ENCODE measurements around the gene INTS4. TPM values are rescaled to one million over a fixed set of nuclear protein-coding genes. Genes with fewer than 3 reads are reported as not detected.

Gene INTS4
- total and polyA plus RNA-seq, 8 donors, result 31.1 to 63.9 (median 51.9) TPM

DNA sequence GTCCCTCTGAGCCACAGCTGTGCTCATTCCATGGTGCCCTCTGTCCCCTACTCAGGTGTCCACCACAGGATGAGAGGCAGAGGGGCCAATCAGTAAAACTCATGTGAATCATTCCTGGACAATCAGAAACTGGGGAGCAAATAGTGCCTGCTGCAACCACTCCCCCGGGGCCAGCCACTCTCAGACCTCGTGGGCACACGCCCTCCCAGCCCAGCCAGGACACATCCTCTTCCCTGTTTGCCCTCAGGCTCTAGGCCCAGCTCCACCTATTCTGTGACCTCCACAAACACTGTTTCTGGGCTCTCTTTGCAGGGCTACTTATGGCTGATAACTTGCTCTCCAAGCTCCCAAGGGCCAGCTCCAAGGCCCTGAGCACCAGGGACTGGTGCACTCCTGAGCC, 42.6 kb upstream of the INTS4 start:
- Histone ChIP-seq H3K9me3 (no peaks in the 10 kb centered on the region), H3K4me1 (peaks cover 4 to 14% of the 10 kb centered on the region in 2 donors), H3K27ac (no peak overlapping the region), H3K27me3 (no peaks in the 10 kb centered on the region), H3K36me3 (no peaks in the 10 kb centered on the region), H3K4me3 (no peak overlapping the region)
- DNase-seq (peak in 1 of 4 donors; percentile 63), ATAC-seq (peak; percentile 88)
- TF ChIP-seq, protein P1, sequence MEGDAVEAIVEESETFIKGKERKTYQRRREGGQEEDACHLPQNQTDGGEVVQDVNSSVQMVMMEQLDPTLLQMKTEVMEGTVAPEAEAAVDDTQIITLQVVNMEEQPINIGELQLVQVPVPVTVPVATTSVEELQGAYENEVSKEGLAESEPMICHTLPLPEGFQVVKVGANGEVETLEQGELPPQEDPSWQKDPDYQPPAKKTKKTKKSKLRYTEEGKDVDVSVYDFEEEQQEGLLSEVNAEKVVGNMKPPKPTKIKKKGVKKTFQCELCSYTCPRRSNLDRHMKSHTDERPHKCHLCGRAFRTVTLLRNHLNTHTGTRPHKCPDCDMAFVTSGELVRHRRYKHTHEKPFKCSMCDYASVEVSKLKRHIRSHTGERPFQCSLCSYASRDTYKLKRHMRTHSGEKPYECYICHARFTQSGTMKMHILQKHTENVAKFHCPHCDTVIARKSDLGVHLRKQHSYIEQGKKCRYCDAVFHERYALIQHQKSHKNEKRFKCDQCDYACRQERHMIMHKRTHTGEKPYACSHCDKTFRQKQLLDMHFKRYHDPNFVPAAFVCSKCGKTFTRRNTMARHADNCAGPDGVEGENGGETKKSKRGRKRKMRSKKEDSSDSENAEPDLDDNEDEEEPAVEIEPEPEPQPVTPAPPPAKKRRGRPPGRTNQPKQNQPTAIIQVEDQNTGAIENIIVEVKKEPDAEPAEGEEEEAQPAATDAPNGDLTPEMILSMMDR (IDR thresholded peaks at IDR 0.05), result no peak
- intact Hi-C loops (cut with DNase I), result no loop called here

DNA sequence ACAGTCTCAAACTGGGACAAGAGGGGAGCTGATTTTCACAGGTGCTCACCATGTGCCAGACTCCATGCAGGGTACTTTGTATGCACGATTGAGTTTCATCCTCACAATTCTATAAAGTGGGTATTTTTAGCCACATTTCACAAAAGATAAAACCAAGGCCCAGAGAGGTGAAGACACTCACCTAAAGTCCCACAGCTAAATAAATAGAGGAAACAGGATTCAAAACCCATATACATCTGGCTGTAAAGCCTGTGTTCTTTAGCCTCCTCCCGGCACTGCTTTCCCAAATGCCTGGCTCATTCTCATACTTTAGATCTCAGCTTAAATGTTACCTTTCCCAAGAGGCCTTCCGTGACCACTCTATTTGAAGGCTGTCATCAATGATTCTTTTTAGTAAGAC, 41.8 kb upstream of the INTS4 start:
- TF ChIP-seq, protein P1 (IDR thresholded peaks at IDR 0.05), result no peak
- ATAC-seq, result no peak
- Histone ChIP-seq H3K27me3 (no peaks in the 10 kb centered on the region), H3K36me3 (no peaks in the 10 kb centered on the region), H3K4me1 (peaks cover 4 to 14% of the 10 kb centered on the region in 2 donors), H3K27ac (no peak overlapping the region), H3K9me3 (no peaks in the 10 kb centered on the region), H3K4me3 (no peak overlapping the region)
- intact Hi-C loops (cut with DNase I), result no loop called here
- DNase-seq, result no peak

DNA sequence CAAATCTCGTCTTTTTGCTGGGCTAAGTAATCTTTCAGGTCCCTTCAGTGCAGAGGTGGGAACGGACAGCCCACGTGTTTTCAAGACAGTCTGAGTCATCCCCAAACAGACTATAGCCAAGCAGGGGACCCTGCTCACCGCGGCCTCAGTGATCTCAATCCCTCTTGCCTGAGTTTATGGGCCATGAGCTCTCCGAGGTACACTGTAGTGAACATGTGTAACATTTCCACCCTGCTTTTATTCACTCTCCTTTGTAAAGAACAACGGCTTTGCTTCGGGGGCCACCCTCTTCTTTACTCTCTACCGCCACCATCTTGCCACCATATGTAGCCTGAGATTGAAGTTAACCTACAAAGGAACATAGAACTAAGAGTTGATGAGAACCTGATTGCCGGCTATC, 40.2 kb upstream of the INTS4 start:
- Histone ChIP-seq H3K27ac (no peak overlapping the region), H3K4me1 (peaks cover 7 to 8% of the 10 kb centered on the region in 2 donors), H3K27me3 (no peaks in the 10 kb centered on the region), H3K9me3 (no peaks in the 10 kb centered on the region), H3K36me3 (no peaks in the 10 kb centered on the region), H3K4me3 (no peak overlapping the region)
- intact Hi-C loops (cut with DNase I), result no loop called here
- DNase-seq (no peak), ATAC-seq (no peak)
- TF ChIP-seq, protein P1 (IDR thresholded peaks at IDR 0.05), result no peak

DNA sequence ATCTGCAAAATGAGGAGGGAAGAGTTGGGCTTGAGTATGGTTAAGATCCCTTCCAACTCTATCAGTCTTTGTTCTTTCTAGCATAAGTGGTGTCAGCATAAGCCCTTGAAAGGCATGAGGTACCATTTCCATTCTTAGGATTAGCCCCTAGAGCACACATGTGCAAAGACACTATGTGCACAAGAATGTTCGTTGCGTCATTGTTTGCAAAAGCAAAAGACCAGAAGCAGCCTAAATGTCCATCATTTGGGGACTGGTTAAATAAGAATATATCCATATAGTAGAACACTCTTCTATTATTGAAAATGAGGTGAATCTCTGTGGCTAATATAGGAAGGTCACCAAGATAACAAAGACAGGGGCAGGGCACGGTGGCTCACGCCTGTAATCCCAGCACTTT, 38.6 kb upstream of the INTS4 start:
- DNase-seq, result no peak
- H3K27me3 ChIP-seq, result no peaks in the 10 kb centered on the region
- no peak overlapping the region for H3K4me3 ChIP-seq
- no peak for ATAC-seq
- intact Hi-C loops (cut with DNase I), result no loop called here
- H3K4me1 ChIP-seq, result peaks cover 7% of the 10 kb centered on the region in 2 donors
- H3K9me3 ChIP-seq, result no peaks in the 10 kb centered on the region
- TF ChIP-seq, protein P1 (IDR thresholded peaks at IDR 0.05), result no peak
- H3K27ac ChIP-seq, result no peak overlapping the region
- H3K36me3 ChIP-seq, result no peaks in the 10 kb centered on the region

DNA sequence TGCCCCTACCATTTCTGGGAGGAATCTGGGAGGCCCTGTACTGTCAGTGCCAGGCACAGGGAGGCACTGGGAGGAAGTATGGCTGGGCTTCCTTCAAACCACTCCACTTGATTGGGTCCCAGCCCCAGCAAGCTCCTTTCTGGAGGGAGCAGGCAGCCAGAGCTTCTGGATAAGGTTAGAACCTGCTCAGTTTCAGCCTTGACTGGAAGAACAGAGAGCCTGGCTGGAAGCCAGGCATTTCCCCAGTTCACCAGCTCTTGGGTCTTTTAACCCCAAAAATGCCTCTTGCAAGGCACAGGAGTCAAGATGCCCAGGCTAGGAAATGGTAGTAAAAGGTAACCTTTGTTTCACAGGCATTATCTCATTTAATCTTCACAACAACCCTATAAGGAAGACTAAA, 37.6 kb upstream of the INTS4 start:
- H3K27me3 ChIP-seq, result no peaks in the 10 kb centered on the region
- H3K4me3 ChIP-seq, result no peak overlapping the region
- no peaks in the 10 kb centered on the region for H3K36me3 ChIP-seq
- no peak overlapping the region for H3K27ac ChIP-seq
- no peaks in the 10 kb centered on the region for H3K9me3 ChIP-seq
- intact Hi-C loops (cut with DNase I), result no loop called here
- H3K4me1 ChIP-seq, result peaks cover 7% of the 10 kb centered on the region in 2 donors
- no peak for ATAC-seq
- DNase-seq, result no peak
- TF ChIP-seq, protein P1 (IDR thresholded peaks at IDR 0.05), result no peak
